ENCODE results near the gene TTLL1. TPM values are rescaled to one million over a fixed set of nuclear protein-coding genes. Genes with fewer than 3 reads are reported as not detected.

Gene TTLL1
- total RNA-seq, 2 experiments from 2014 or later: 4.2 to 6.0 TPM

- ChIA-PET CTCF (no interaction called here), POLR2A (no interaction called here)
- Mint-ChIP-seq H3K4me3 (no peak overlapping the region), H3K9me3 (no peaks in the 10 kb centered on the region), H3K27ac (no peak overlapping the region), H3K27me3 (no peaks in the 10 kb centered on the region), H3K36me3 (ENCODE audit: low read depth) (no peaks in the 10 kb centered on the region), H3K4me1 (ENCODE audit: low read depth) (peaks cover 6% of the 10 kb centered on the region)
- ATAC-seq (no peak), DNase-seq (no peak)
- intact Hi-C loops (cut with micrococcal nuclease): no loop called here
- TF ChIP-seq CTCF (IDR thresholded peaks at IDR 0.05): no peak
These were observed 29.0 kb upstream of the TTLL1 start for GRCh38 chr22:43118024-43118849.

- Mint-ChIP-seq H3K4me1 (ENCODE audit: low read depth) (peaks cover 6% of the 10 kb centered on the region), H3K36me3 (ENCODE audit: low read depth) (no peaks in the 10 kb centered on the region), H3K27me3 (no peaks in the 10 kb centered on the region), H3K4me3 (no peak overlapping the region), H3K9me3 (no peaks in the 10 kb centered on the region), H3K27ac (no peak overlapping the region)
- no peak for ATAC-seq
- ChIA-PET POLR2A (no interaction called here), CTCF (no interaction called here)
- no peak for TF ChIP-seq CTCF (IDR thresholded peaks at IDR 0.05)
- intact Hi-C loops (cut with micrococcal nuclease): no loop called here
- DNase-seq: no peak
These were observed 27.7 kb upstream of the TTLL1 start for GRCh38 chr22:43116932-43117331.

GRCh38 chr22:43114958-43115357, 25.8 kb upstream of the TTLL1 start:
- no peak for TF ChIP-seq CTCF (IDR thresholded peaks at IDR 0.05)
- intact Hi-C loops (cut with micrococcal nuclease): no loop called here
- POLR2A ChIA-PET: no interaction called here
- peaks cover 3% of the 10 kb centered on the region for H3K27me3 Mint-ChIP-seq
- H3K4me1 Mint-ChIP-seq (ENCODE audit: low read depth): peaks cover 11% of the 10 kb centered on the region
- DNase-seq: no peak
- CTCF ChIA-PET: no interaction called here
- no peaks in the 10 kb centered on the region for H3K9me3 Mint-ChIP-seq
- no peak for ATAC-seq
- no peak overlapping the region for H3K4me3 Mint-ChIP-seq
- no peak overlapping the region for H3K27ac Mint-ChIP-seq
- no peaks in the 10 kb centered on the region for H3K36me3 Mint-ChIP-seq (ENCODE audit: low read depth)

GRCh38 chr22:43113526-43114251, 24.5 kb upstream of the TTLL1 start:
- H3K4me1 Mint-ChIP-seq (ENCODE audit: low read depth): peaks cover 5% of the 10 kb centered on the region
- no peaks in the 10 kb centered on the region for H3K9me3 Mint-ChIP-seq
- no peak for TF ChIP-seq CTCF (IDR thresholded peaks at IDR 0.05)
- no peaks in the 10 kb centered on the region for H3K36me3 Mint-ChIP-seq (ENCODE audit: low read depth)
- POLR2A ChIA-PET: interaction anchor here (0.6 to 0.7 kb wide), 2 partner anchors 187 to 464 kb away, joined by 3 to 5 read pairs; partner anchors contain the start of gene CYB5R3
- CTCF ChIA-PET: no interaction called here
- intact Hi-C loops (cut with micrococcal nuclease): no loop called here
- ATAC-seq (no peak), DNase-seq (no peak)
- peaks cover 3% of the 10 kb centered on the region for H3K27me3 Mint-ChIP-seq
- H3K4me3 Mint-ChIP-seq: no peak overlapping the region
- no peak overlapping the region for H3K27ac Mint-ChIP-seq
